Measurements from ENCODE around the gene GFOD2. TPM values are rescaled to one million over a fixed set of nuclear protein-coding genes. Genes with fewer than 3 reads are reported as not detected.

Gene GFOD2
- total RNA-seq, 1 donor from 2014 or later = 32.4 TPM

DNA sequence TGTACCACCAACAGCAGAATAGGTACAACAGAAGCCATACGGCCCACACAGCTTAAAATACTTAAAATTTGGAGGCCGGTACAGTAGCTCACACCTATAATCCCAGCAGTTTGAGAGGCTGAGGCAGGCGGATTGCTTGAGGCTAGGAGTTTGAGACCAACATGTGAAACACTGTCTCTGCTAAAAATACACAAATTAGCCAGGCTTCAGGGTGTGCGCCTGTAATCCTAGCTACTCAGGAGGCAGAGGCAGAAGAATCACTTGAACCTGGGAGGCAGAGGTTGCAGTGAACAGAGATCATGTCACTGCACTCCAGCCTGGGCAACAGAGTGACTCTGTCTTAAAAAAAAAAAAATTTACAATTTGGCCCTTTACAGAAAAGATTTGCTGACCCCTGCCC lies 17.0 kb downstream of the GFOD2 start:
- Mint-ChIP-seq H3K27me3 (ENCODE audit: low read depth, unreplicated experiment) (no peaks in the 10 kb centered on the region), H3K4me1 (ENCODE audit: low read depth, unreplicated experiment) (no peaks in the 10 kb centered on the region), H3K9me3 (ENCODE audit: unreplicated experiment) (no peaks in the 10 kb centered on the region), H3K27ac (ENCODE audit: unreplicated experiment) (no peak overlapping the region), H3K36me3 (ENCODE audit: low read depth, unreplicated experiment) (peaks cover 8% of the 10 kb centered on the region), H3K4me3 (ENCODE audit: unreplicated experiment) (no peak overlapping the region)
- Histone ChIP-seq H3K4me2 (ENCODE audit: low read length) (no peak overlapping the region), H3K27me3 (ENCODE audit: insufficient read depth, low read length) (no peaks in the 10 kb centered on the region), H3K36me3 (ENCODE audit: insufficient read depth, low read length) (no peaks in the 10 kb centered on the region), H3K9ac (ENCODE audit: low read length) (no peak overlapping the region), H2AFZ (ENCODE audit: low read depth, low read length) (no peak overlapping the region), H3K79me2 (ENCODE audit: insufficient read depth, low read length) (peaks cover 56% of the 10 kb centered on the region), H3K4me3 (ENCODE audit: insufficient read depth, low read depth, low read length) (no peak overlapping the region), H3K9me3 (ENCODE audit: insufficient read depth, low read depth, low read length) (no peaks in the 10 kb centered on the region), H4K20me1 (ENCODE audit: insufficient read depth, low read length) (peaks cover 54% of the 10 kb centered on the region), H3K27ac (ENCODE audit: low read depth, low read length) (no peak overlapping the region), H3K4me1 (ENCODE audit: insufficient read depth, low read length) (no peaks in the 10 kb centered on the region)
- TF ChIP-seq, protein P1, sequence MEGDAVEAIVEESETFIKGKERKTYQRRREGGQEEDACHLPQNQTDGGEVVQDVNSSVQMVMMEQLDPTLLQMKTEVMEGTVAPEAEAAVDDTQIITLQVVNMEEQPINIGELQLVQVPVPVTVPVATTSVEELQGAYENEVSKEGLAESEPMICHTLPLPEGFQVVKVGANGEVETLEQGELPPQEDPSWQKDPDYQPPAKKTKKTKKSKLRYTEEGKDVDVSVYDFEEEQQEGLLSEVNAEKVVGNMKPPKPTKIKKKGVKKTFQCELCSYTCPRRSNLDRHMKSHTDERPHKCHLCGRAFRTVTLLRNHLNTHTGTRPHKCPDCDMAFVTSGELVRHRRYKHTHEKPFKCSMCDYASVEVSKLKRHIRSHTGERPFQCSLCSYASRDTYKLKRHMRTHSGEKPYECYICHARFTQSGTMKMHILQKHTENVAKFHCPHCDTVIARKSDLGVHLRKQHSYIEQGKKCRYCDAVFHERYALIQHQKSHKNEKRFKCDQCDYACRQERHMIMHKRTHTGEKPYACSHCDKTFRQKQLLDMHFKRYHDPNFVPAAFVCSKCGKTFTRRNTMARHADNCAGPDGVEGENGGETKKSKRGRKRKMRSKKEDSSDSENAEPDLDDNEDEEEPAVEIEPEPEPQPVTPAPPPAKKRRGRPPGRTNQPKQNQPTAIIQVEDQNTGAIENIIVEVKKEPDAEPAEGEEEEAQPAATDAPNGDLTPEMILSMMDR (IDR thresholded peaks at IDR 0.05; ENCODE audit: insufficient read depth, low read depth, low read length) = no peak
- no peak for FAIRE-seq
- DNase-seq (ENCODE audit: low read depth) = no peak

DNA sequence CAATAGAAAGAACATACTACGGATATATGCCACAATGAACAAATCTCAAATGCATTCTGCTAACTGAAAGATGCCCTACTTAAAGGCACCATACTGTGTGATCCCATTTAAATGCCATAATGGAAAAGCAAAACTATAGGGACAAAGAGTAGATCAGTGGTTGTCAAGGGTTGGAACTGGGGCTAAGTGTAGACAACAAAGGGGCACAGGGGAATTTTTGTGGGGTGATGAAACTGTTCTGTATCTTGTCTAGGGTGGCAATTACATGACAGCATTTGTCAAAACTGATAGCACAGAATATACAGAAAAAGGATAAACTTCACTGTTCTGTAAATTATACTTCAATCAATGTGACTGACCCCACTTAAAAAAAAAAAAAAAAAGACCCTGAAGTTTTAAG lies 17.7 kb downstream of the GFOD2 start:
- H3K79me2 ChIP-seq (ENCODE audit: insufficient read depth, low read length) = peaks cover 52% of the 10 kb centered on the region
- Mint-ChIP-seq H3K27ac (ENCODE audit: unreplicated experiment) (no peak overlapping the region), H3K4me3 (ENCODE audit: unreplicated experiment) (no peak overlapping the region)

DNA sequence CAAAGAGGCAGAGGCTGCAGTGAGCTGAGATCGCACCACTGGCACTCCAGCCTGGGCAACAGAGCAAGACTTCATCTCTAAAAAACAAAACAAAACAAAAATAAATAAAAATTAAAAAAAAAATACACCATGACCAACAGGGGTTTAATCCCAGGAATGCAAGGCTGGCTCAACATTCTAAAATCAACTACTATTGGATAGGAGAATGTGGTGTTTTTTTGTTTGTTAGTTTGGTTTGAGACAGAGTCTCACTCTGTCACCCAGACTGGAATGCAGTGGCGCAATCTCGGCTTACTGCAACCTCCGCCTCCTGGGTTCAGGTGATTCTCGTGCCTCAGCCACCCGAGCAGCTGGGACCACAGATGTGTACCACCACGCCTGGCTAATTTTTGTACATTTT lies 19.9 kb downstream of the GFOD2 start:
- Histone ChIP-seq H2AFZ (ENCODE audit: low read depth, low read length) (no peak overlapping the region), H3K79me2 (ENCODE audit: insufficient read depth, low read length) (peaks cover 41% of the 10 kb centered on the region), H3K27me3 (ENCODE audit: insufficient read depth, low read length) (no peaks in the 10 kb centered on the region), H3K9ac (ENCODE audit: low read length) (no peak overlapping the region), H3K36me3 (ENCODE audit: insufficient read depth, low read length) (no peaks in the 10 kb centered on the region), H3K9me3 (ENCODE audit: insufficient read depth, low read depth, low read length) (no peaks in the 10 kb centered on the region), H4K20me1 (ENCODE audit: insufficient read depth, low read length) (peaks cover 49% of the 10 kb centered on the region), H3K4me3 (ENCODE audit: insufficient read depth, low read depth, low read length) (no peak overlapping the region), H3K4me1 (ENCODE audit: insufficient read depth, low read length) (no peaks in the 10 kb centered on the region), H3K4me2 (ENCODE audit: low read length) (no peak overlapping the region), H3K27ac (ENCODE audit: low read depth, low read length) (no peak overlapping the region)
- TF ChIP-seq, protein P1 (IDR thresholded peaks at IDR 0.05; ENCODE audit: insufficient read depth, low read depth, low read length) = no peak
- H3K4me3 Mint-ChIP-seq (ENCODE audit: unreplicated experiment) = no peak overlapping the region
- H3K36me3 Mint-ChIP-seq (ENCODE audit: low read depth, unreplicated experiment) = peaks cover 11% of the 10 kb centered on the region
- FAIRE-seq (no peak), DNase-seq (ENCODE audit: low read depth) (no peak)
- no peaks in the 10 kb centered on the region for H3K27me3 Mint-ChIP-seq (ENCODE audit: low read depth, unreplicated experiment)
- no peaks in the 10 kb centered on the region for H3K4me1 Mint-ChIP-seq (ENCODE audit: low read depth, unreplicated experiment)
- H3K27ac Mint-ChIP-seq (ENCODE audit: unreplicated experiment) = no peak overlapping the region
- no peaks in the 10 kb centered on the region for H3K9me3 Mint-ChIP-seq (ENCODE audit: unreplicated experiment)

More for the DNA sequence above, 17.7 kb downstream of the GFOD2 start:
- Histone ChIP-seq H3K4me3 (ENCODE audit: insufficient read depth, low read depth, low read length) (no peak overlapping the region), H2AFZ (ENCODE audit: low read depth, low read length) (no peak overlapping the region), H3K9ac (ENCODE audit: low read length) (no peak overlapping the region), H3K9me3 (ENCODE audit: insufficient read depth, low read depth, low read length) (no peaks in the 10 kb centered on the region), H3K4me1 (ENCODE audit: insufficient read depth, low read length) (no peaks in the 10 kb centered on the region), H3K27ac (ENCODE audit: low read depth, low read length) (no peak overlapping the region), H3K27me3 (ENCODE audit: insufficient read depth, low read length) (no peaks in the 10 kb centered on the region), H3K36me3 (ENCODE audit: insufficient read depth, low read length) (no peaks in the 10 kb centered on the region), H4K20me1 (ENCODE audit: insufficient read depth, low read length) (peaks cover 59% of the 10 kb centered on the region), H3K4me2 (ENCODE audit: low read length) (no peak overlapping the region)
- peaks cover 11% of the 10 kb centered on the region for H3K36me3 Mint-ChIP-seq (ENCODE audit: low read depth, unreplicated experiment)
- DNase-seq (ENCODE audit: low read depth) (no peak), FAIRE-seq (no peak)
- no peaks in the 10 kb centered on the region for H3K27me3 Mint-ChIP-seq (ENCODE audit: low read depth, unreplicated experiment)
- H3K4me1 Mint-ChIP-seq (ENCODE audit: low read depth, unreplicated experiment) = no peaks in the 10 kb centered on the region
- no peaks in the 10 kb centered on the region for H3K9me3 Mint-ChIP-seq (ENCODE audit: unreplicated experiment)
- TF ChIP-seq, protein P1 (IDR thresholded peaks at IDR 0.05; ENCODE audit: insufficient read depth, low read depth, low read length) = no peak
- TF ChIP-seq EZH2 (IDR thresholded peaks at IDR 0.05; ENCODE audit: insufficient read depth, low read length) = no peak

Data from astrocyte (in vitro differentiated cells and primary cell).